Hippocampal formation (tissue), 2 donors: ENCODE results near the gene EFHC2.
"Not testable (repeated sequence)": the region's sequence is repeated elsewhere in the genome, so short reads cannot be mapped to it uniquely, and the experiment has no call there.

Source experiments
- DNase-seq, 2 donors: peaks; one replicate each; lab custom pipeline; 2025; lab: John Stamatoyannopoulos, UW

EFHC2 gene

DNA sequence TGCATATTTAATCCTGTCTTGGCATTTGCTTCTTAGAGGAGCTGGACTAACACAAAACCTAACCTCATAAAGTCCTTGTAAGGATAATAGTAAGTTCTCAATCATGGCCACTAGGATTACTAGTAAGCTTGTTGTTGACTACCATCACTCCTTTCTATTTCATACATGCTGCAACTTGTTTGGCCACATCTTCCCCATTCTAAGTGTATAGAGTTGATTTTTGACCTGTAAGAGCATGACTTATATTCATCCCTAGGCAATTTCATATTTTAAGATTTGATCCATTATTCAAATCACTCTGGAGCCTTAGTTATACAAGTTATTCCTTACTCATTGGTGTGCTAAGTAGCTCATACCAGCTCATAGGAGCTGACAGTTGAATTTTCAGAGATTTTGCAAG lies 109.4 kb downstream of the EFHC2 start:
- DNase-seq, result no peak

DNA sequence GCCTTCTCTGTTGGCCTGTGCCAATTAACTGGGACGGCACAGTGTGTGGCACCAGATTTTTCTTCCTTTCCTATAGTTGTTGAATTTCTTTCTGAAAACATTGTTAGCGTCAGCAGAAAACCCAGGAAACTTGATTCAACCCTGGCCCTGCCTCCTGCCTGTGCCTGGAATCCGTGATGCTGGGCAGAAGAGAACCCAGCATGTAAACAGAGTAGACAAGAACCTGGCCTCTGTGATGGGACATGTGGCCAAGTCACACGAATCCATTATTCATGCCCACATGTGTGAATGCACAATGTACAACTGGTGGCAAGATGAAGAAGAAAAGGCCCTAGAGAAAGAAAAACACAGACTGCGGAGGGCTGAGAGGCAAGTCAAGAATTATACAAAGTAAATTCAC lies 111.4 kb downstream of the EFHC2 start:
- no peak for DNase-seq

DNA sequence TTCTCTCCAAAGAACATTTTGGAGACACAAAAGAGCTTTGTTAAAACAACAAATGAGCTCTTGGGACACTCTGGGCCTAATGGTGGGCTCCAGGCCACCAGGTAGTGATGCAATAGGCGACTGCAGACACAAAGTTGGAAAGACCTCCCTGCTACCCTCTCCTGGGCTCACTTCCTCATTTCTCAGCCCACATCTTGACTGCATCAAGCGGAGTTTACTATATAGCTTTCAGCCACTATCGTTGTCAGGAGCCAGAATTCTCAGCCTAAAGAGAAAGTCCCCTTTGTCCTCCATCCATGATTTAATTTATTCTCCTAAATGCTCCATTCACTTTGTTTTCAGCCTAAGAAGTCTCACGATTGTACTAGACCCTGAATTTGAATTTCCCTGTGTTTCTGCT lies 114.9 kb downstream of the EFHC2 start:
- DNase-seq, result peak in 1 of 2 donors; percentile 36

DNA sequence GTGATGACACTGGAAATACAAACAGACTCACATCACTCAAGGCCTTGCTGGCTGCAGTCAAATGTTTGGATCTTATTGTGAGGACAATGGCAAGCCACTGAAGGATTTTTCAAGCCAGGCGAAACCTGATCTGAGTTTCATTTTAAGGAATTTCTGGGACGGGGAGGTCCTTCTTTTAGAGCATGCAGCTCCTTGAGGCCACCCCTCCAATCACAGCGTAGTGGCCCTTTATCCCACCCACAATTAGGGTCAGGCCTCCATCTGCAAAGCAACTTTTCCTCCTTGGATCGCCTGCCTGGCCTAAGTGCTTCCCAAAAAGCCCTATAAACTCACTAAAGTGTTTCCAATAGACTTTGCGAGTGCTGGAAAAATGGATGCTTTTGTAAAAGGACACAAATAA lies 115.5 kb downstream of the EFHC2 start:
- no peak for DNase-seq

DNA sequence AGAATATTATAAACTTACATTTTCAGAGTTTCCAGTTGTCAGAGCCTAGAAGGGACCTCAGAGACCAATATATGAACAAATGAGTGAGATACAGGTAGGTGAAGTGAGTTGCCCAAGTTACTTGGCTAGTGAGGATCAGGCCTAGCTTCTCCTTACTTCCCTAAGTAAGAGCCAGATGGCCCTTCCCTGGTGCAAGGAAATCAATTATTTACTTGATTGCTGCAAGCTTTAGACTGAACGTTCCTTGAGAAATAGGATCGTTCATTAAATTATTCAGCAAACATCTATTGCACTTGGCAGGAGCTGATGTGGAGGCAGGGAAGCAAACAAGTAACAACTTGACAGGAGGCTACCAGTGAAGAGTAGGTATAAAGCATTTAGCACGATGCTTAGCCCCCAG lies 117.8 kb downstream of the EFHC2 start:
- DNase-seq, result no peak

DNA sequence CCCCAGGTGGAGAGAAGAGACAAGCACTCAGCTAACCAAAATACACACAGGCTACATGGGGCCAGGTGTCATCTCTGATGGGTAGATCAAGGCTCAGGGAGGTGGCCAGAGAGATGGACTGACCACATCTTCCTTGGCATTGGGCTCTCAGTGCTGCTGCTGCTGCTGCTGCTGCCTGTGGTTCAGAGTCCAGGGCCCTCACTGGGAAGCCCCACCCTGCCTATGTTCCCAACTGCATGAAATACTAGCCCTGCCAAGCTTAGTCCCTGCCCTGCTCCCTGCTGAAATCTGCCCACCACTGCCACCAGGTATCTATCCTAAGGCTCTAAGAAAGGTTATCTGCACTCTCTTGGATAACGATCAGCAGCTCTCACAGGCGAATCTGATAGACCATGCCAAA lies 118.7 kb downstream of the EFHC2 start:
- no peak for DNase-seq

DNA sequence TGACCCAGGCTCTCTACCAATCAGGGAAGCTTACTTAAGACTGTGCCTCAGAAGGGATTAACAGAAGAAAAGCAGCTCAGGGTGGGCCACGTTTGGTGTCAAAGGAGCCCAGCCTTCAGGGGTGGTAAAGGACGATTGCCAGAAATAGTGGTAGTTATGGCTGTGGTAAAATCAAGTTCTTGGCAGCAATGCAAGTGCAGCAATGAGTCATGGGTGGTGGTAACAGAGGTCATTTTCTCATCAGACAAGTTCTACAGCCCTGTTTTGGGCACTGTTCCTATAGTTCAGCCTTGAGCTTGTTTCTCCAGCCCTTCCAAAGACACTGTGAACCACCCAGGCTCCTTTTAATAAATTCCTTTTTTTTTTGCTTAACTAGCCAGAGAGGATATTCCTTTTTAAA lies 120.3 kb downstream of the EFHC2 start:
- no peak for DNase-seq

DNA sequence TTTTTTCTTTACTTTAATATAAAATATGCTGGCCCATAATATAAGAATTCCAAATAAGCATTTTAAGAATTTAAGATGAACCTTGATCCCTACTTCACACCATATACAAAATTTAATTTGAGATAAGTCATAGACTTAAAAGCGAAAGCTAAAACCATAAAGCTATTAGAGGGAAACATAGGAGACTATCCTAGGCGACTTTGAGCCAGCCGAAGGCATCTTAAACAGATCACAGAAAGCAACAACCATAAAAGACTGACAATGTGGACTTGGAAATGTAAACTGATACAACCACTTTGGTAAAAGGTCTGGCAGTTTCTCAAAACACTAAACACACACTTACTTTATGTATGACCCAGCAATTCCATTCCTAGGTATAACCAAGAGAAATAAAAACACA lies 125.0 kb downstream of the EFHC2 start:
- no peak for DNase-seq

DNA sequence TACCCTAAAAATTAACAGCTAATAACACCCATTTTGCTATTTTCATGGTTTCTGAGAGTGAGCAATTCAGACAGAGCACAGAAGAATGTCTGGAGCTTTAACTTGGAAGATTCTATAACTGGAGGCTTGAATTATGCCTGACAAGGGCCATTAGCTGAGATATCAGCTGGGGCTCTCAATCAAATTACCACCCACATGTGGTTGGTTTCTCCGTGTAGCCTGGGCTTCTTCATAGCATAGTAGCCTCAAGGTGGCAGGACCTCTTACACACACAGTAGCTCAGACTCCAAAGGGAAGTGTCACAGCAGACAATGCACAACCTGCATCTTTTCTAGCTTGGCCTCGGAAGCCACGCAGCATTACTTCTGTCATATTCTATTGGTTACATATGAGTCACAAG lies 127.3 kb downstream of the EFHC2 start:
- no peak for DNase-seq

DNA sequence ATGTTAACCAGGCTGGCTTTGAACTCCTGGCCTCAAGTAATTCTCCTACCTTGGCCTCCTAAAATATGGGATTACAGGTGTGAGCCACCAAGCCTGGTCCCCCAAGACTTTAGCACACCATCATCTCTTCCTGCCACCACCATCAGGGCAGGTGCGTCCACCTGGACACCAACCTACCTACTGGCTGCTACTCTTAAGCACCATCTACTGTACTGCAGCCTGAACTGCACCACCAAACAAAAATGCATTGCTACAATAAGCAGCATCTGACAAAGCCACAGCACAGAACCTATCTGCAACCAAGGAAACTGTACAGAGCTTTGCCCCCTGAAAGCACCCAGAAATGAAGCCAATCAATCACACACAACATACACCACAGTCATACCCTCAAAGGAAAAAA lies 139.7 kb downstream of the EFHC2 start:
- no peak for DNase-seq

DNA sequence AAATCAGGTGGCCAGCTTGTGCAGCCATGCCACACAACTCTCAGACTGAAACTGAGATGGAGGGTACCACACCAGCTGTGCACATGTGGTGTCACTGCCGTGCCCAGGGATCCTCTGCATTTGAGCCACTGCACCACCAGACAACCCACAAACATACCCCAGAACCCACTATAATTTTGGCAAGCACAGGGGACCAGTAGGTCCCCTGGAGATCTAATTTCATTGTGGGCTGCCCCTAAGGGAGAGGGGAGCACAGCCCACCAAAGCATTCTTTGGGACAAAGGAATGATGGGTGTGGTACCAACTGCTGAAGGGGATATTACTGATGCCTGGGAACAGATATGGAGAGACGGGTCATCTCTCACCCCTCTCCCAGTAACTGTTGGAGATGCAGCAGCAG lies 140.9 kb downstream of the EFHC2 start:
- no peak for DNase-seq

DNA sequence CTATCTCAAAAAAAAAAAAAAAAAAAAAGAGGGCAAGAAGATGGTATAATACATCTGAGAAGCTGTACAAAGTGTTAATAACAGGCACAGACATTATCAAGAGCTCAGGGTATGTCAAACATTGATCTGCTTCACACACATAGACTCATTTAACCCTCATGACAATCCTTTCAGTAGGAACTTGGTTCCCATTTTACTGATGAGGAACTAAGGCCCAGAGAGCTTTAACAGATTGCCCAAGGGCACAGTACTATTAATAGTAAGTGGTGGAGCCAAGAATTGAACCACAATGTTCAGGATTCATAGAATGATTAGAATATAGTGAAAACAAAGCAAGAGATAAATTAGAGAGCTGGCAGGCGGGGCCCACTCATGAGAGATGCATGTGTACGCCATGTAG lies 154.4 kb downstream of the EFHC2 start:
- no peak for DNase-seq

DNA sequence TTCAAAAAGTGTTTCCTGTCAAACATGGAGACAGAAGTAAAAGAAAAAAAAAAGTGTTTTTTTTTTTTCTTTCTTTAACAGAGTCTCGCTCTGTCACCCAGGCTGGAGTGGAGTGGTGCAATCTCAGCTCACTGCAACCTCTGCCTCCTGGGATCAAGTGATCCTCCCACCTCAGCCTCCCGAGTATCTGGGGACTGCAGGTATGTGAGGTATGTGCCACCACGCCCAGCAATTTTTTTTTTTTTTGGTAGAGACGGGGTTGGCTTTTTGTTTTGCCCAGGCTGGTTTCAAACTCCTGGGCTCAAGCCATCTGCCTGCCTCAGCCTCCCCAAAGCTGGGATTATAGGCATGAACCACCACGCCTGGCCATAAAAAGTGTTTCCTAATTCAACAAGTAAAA lies 155.6 kb downstream of the EFHC2 start:
- not testable (repeated sequence) for DNase-seq

DNA sequence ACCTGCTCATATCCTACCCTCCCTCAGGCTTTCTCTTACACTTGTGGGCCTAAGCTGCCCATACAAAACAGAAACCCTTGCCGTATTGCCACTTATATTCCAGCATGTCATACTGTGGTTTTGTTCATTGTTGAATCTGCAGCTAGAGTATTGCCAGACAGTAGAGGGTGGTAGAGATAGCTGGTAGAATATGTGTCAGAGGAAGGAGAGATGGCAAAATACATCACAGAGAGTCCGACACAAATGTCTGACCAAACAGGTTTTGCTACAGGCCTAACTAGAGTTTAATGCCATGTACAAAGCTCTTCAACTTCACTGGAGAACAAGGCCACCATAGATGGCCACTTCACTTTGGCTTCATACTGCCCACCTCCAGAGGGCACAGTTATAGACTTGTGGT lies 160.1 kb downstream of the EFHC2 start:
- peak in 1 of 2 donors; percentile 41 for DNase-seq

DNA sequence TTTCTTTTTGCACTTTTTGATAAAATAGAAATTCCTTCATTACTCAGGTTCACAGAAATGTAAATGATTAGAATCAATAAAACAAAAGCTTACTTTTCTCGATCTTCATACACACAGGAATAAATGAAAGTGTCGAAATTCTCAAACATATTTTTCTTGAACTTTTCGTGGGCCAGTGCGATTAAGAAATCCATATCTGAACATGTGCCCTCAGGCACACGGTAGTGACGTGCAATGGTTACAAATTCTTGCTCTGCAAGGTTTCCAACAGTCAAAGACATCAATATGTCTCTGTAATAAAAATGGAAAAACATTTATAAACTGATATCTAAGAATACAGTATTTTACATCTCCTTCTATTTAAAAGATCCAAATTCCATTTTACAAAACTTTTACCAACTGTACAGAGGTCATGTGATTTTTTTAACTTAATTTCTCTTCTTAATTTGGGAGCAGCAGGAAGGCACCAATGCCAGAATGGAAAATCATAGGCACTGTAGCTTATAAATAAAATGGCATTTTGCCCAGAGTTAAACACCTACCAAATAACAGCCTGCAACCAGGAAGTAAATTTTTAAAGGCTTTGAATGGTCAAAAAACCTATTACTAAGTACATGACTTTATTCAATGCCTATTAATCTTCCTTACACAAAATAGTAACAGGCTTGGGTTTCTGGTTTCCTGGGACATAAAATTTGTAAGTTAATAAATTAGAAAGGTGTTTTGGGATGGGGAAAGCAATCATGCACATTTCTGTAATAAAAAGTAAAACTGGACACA lies 165.0 kb downstream of the EFHC2 start:
- no peak for DNase-seq

DNA sequence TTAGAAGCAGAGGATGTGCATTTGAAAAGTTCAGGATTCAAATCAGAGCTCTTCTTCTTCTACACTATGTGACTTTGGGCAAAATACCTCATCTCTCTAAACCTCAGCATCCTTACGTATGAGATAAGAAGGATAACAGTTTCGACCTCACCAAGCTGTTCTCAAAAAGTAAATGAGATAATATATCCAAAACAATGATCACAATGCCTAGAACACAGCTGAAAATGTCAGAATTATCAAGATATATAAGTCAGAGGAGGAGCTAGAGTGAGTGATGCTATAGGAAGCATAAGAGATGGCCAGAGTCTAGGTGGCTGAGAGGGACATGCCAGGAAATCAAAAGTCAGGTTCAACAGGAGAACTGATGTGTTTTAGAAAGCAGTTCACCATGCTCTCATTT lies 168.0 kb downstream of the EFHC2 start:
- no peak for DNase-seq

DNA sequence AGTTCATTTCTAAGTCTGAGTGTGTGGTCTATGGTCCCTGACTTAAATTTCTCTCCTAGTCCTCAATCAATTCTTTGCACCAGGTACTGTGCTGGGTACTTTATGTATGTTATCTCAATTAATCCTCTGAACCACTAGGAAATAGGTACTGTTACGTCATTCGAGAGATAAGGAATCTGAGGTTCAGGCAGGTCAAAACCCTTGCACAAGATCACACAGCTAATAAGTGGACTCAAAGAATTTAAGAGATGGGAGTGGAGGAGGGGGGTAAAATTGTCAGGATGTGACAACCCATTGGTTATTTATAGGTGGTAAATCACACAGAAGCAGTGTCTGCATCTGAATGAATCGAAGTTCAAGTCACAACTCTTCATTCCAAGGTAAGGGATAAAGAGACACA lies 169.4 kb downstream of the EFHC2 start:
- no peak for DNase-seq

DNA sequence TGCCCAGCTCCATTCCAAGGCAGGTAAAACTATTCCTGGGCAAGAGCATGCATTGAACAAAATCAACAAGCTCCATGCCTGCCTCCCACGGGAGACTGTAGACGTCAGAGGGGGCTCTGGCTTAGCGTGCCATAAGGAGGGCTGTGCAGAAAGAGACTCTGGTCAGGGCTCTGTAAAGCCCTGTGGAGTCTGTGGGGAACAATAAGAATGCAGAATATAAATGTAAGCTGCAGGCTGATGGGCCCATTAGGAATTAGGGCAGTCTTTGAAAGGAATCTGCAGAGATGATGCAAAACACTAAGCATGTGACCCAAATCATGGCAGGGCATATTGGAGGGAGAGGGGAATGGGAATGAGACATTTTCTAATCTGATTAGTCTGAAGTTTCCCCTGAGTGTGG lies 170.3 kb downstream of the EFHC2 start:
- no peak for DNase-seq

DNA sequence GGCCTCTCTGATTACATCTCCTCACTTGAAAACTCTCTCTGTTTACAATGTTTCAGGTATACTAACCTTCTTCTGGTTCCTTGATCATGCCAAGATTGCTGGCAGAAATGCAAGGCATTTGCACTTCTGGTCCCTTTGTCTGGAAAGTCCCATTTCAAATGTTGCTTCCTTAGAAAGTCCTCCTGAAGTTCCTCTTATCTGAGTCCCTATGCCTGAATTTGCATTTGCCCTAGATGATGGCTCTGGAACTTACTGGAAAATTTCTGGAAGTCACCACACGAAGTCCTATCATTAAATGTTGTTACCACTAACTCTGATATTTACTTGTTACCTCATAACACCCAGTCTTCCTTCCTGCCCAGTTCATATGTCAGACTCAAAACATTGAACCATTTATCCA lies 176.4 kb downstream of the EFHC2 start:
- no peak for DNase-seq

DNA sequence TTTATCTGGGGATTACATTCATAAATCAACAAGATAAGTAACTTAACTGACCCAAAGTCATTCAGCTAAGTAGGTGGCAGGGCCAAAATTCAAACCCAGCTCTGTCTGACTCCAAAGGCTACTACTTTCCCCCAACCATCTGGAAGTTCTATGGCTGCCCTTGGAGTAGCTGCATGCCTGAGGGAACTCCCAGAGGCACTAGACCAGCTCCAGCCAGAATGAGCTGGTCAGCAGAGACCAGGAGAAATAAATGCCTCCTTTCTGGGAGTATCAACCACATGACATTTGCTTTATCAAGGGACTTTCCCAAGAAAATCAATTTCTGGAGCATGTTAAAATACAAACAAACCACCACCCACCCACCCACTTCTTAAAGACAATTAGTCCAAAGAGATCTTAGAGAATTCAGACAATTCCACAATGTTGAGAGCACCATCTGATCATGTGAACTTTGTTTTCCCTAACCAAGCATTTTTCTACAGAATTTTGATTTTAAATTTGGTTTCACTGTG lies 180.5 kb downstream of the EFHC2 start:
- DNase-seq, result no peak

DNA sequence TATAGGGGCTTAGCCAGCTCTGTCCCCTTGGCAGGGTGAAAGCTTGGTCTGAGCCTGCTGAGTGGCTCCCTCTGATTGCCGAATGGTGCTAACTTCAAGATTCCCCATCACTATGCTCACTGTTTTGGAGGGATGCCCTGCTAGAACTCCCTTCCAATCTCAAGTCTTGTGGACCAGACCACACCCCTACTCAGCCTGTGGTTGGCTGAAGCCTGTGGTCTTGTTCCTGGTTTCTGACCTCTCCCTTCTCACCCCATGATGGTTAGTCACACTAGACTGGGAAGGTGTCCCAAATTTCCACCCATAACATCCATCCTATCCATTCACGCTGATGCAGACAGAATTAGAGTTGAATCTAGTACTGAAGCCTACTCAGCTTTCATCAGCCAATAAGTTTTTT lies 185.6 kb downstream of the EFHC2 start:
- DNase-seq, result no peak

DNA sequence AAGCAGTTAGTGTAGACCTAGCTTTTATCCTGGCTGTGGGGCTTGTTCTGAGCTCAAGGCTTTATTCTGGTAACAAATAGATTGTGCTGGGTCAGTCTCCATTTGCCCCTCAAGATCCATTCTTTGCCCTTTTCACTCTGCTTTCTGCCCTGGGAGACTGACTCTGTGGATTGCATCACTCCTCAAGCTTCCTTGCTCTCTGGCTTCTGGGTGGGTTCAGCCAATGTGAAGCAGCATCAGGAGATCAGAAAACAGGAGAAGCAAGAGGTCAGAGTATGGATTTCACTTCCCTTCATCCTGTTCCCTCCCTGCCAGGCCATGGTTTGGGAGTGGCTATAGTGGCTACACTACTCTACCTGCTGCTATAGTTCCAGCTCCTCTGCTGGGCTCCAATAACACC lies 186.2 kb downstream of the EFHC2 start:
- no peak for DNase-seq

DNA sequence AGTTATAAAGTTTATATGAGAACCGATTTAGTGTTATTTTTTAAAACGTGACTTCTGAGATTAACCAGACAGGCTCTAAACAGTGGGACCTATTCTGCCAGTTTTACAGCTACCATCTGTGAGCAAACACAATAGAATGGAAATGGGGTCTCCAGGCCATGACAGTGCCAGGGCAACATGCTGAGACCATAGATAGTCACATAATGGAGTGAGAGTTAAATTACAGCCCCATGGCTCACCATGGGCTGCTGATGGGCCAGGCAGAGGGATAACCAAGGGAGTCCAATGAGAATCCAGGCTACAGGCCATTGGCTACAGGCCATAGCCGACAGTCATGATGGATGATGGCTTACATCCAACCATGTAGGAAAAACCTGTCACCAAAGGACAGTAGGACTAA lies 186.7 kb downstream of the EFHC2 start:
- no peak for DNase-seq

DNA sequence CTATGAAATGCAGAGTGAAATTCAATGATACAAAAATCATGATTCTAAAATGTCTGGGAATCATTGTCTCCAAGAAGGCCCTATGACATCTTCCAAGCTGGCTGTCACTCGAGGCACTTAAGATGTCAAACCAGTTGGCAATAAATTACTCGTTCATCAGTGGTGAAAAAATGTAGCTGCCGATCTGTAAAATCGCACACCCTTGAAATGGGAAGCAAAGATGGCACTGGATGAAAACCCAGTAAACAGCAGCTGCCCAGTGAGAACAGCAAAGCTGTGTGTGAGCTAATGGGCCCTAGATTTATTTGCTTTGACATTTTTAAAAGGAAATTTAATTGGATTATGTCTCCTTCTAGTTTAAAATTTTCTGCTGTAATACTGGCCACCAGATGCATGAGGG lies 188.3 kb downstream of the EFHC2 start:
- no peak for DNase-seq
